ENCODE data around the gene ELK3. TPM values are rescaled to one million over a fixed set of nuclear protein-coding genes. Genes with fewer than 3 reads are reported as not detected.

The ELK3 gene
- total RNA-seq, 1 donor from 2014 or later, result 5.3 TPM

DNA sequence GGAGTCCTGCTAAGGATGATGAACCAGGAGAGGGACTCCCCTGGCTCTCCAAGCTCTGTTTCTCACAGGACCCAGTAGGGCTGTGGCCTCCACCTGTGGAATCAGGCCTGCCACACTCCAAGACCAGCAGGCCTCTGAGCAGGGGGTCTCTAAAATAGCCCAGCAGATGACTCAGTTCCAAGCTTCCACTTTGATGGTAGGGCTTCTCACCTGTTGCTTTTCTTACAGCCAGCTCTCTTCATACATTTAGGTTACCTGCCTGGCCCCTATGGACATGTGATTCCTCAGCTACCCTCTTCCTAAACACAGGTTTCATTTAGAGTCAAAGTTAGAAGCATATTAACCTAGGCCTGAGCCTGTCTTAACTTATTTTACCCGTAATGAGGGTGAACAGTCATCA, 26.7 kb upstream of the ELK3 start:
- peak; percentile 10 for DNase-seq (ENCODE audit: low read depth)
- FAIRE-seq, result no peak
- H3K27me3 ChIP-seq (ENCODE audit: control insufficient read depth, insufficient read depth, low read length), result no peaks in the 10 kb centered on the region
- no peaks in the 10 kb centered on the region for H3K36me3 ChIP-seq (ENCODE audit: control insufficient read depth, insufficient read depth, low read length)
- TF ChIP-seq, protein P1, sequence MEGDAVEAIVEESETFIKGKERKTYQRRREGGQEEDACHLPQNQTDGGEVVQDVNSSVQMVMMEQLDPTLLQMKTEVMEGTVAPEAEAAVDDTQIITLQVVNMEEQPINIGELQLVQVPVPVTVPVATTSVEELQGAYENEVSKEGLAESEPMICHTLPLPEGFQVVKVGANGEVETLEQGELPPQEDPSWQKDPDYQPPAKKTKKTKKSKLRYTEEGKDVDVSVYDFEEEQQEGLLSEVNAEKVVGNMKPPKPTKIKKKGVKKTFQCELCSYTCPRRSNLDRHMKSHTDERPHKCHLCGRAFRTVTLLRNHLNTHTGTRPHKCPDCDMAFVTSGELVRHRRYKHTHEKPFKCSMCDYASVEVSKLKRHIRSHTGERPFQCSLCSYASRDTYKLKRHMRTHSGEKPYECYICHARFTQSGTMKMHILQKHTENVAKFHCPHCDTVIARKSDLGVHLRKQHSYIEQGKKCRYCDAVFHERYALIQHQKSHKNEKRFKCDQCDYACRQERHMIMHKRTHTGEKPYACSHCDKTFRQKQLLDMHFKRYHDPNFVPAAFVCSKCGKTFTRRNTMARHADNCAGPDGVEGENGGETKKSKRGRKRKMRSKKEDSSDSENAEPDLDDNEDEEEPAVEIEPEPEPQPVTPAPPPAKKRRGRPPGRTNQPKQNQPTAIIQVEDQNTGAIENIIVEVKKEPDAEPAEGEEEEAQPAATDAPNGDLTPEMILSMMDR (IDR thresholded peaks at IDR 0.05; ENCODE audit: insufficient read depth, low read length, severe bottlenecking), result no peak
- H3K4me3 ChIP-seq (ENCODE audit: low read depth, low read length), result no peak overlapping the region

DNA sequence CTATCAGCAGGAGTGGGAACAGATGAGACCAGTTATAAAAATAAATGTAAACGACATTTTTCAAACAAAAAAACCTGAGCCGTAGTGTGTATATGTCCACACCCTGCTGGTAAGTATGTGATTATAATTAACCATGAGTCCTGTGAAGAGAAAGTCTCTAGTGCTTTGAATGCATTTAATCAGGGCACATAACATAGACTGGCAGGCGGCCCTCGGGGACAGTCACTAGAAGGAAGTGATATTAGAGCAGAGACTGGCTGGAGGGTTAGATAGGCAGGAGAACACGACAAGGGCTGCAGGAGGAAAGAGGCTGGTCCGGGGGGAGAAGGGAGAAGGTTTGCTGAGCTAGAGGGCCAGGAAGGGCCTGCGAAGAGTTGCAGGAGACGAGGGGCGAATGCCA, 23.8 kb upstream of the ELK3 start:
- DNase-seq (ENCODE audit: low read depth) (no peak), FAIRE-seq (no peak)
- Histone ChIP-seq H3K4me3 (ENCODE audit: low read depth, low read length) (no peak overlapping the region), H3K36me3 (ENCODE audit: control insufficient read depth, insufficient read depth, low read length) (no peaks in the 10 kb centered on the region), H3K27me3 (ENCODE audit: control insufficient read depth, insufficient read depth, low read length) (no peaks in the 10 kb centered on the region)
- TF ChIP-seq, protein P1 (IDR thresholded peaks at IDR 0.05; ENCODE audit: insufficient read depth, low read length, severe bottlenecking), result no peak

DNA sequence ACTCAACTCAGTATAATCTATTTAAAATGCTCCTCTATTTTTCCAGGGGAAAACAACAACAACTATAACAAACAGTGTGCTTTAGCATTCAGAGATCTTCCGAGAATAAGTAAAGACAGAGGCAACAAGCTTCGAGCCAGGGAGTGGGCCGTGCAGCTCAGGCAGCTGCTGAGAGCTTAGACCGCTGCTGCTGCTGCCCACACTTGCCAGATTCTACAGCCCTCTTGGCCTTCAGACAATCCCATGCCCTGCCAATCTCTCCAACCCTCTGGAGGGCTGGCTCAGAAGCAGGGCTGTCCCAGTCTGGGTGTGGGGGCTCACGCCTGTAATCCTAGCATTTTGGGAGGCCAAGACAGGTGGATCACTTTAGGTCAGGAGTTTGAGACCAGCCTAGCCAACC, 23.4 kb upstream of the ELK3 start:
- no peaks in the 10 kb centered on the region for H3K27me3 ChIP-seq (ENCODE audit: control insufficient read depth, insufficient read depth, low read length)
- no peak for FAIRE-seq
- no peaks in the 10 kb centered on the region for H3K36me3 ChIP-seq (ENCODE audit: control insufficient read depth, insufficient read depth, low read length)
- DNase-seq (ENCODE audit: low read depth), result no peak
- TF ChIP-seq, protein P1 (IDR thresholded peaks at IDR 0.05; ENCODE audit: insufficient read depth, low read length, severe bottlenecking), result no peak
- H3K4me3 ChIP-seq (ENCODE audit: low read depth, low read length), result no peak overlapping the region

DNA sequence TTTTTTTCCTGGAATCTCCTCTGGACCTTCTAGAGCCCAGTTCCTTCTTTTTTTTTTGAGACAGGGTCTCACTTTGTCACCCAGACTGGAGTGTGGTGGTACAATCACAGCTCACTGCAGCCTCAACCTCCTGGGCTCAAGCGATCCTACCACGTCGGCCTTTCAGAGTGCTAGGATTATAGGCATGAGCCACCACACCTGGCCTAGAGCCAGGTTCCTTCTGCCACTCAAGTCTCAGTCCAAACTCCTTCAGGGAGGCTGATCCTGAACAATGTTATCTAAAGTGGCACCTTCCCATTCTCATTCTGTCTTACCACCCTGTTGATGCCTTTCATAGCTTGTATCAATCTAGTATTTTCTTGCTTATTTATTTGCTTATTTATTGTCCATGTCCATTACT, 22.3 kb upstream of the ELK3 start:
- FAIRE-seq, result no peak
- DNase-seq (ENCODE audit: low read depth), result peak; percentile 26
- TF ChIP-seq, protein P1 (IDR thresholded peaks at IDR 0.05; ENCODE audit: insufficient read depth, low read length, severe bottlenecking), result no peak
- Histone ChIP-seq H3K4me3 (ENCODE audit: low read depth, low read length) (no peak overlapping the region), H3K36me3 (ENCODE audit: control insufficient read depth, insufficient read depth, low read length) (no peaks in the 10 kb centered on the region), H3K27me3 (ENCODE audit: control insufficient read depth, insufficient read depth, low read length) (no peaks in the 10 kb centered on the region)

DNA sequence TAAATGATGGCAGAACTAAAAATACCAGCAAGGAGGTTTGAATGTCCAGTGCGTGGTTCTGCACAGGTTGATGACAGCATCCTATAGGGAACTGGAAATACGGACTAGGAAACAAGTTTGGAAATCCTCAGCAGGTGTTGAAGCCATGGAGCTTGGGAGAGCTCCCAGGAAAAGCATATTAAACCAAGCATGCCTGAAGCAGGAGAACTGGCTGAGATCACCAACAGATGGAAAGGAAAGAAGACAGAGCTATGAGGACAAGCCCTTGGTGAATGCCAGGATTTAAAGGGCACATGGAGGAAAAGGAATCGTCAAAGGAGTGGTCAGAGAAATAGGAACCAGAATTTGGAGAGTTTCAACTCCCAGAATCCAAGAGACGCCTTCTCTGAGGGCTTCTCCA, 21.2 kb upstream of the ELK3 start:
- DNase-seq (ENCODE audit: low read depth) (no peak), FAIRE-seq (no peak)
- Histone ChIP-seq H3K36me3 (ENCODE audit: control insufficient read depth, insufficient read depth, low read length) (no peaks in the 10 kb centered on the region), H3K27me3 (ENCODE audit: control insufficient read depth, insufficient read depth, low read length) (no peaks in the 10 kb centered on the region), H3K4me3 (ENCODE audit: low read depth, low read length) (no peak overlapping the region)
- TF ChIP-seq, protein P1 (IDR thresholded peaks at IDR 0.05; ENCODE audit: insufficient read depth, low read length, severe bottlenecking), result no peak

DNA sequence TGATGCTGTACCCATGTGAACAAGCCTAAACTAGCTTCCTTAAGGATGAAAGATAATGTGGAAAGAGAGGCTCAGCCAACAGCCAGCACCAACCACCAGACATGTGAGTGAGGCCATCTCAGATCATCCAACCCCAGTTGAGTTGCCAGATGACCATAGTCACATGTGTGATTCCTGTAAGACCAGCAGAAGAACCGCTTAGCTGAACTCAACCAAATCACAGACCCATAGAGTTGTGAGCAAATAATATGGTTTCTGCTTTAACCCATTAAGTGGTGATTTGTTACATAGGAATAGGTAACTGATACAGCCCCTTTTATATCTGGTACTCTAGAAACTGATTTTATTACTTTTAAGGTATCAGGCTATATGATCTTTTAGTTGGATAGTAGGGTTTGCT, 17.6 kb upstream of the ELK3 start:
- TF ChIP-seq, protein P1 (IDR thresholded peaks at IDR 0.05; ENCODE audit: insufficient read depth, low read length, severe bottlenecking), result no peak
- Histone ChIP-seq H3K4me3 (ENCODE audit: low read depth, low read length) (no peak overlapping the region), H3K27me3 (ENCODE audit: control insufficient read depth, insufficient read depth, low read length) (no peaks in the 10 kb centered on the region), H3K36me3 (ENCODE audit: control insufficient read depth, insufficient read depth, low read length) (no peaks in the 10 kb centered on the region)
- no peak for FAIRE-seq
- DNase-seq (ENCODE audit: low read depth), result no peak

Measured in bronchial epithelial cell (primary cell).